ENCODE data around the gene ARHGEF2.

ARHGEF2 gene

GRCh38 chr1:155977690-155978324 lies 540 bp downstream of the ARHGEF2 start:
- peaks cover 21% of the 10 kb centered on the region for H4K20me1 ChIP-seq (ENCODE audit: control insufficient read depth, insufficient read depth, low read depth, low read length)
- no peaks in the 10 kb centered on the region for H3K27me3 ChIP-seq (ENCODE audit: control insufficient read depth, low read length)
- peak overlapping the region; percentile 81 for H3K4me3 ChIP-seq (ENCODE audit: low read length)
- H3K4me1 ChIP-seq (ENCODE audit: control insufficient read depth, low read length): peaks cover 85% of the 10 kb centered on the region
- peaks cover 20% of the 10 kb centered on the region for H3F3A ChIP-seq (ENCODE audit: control insufficient read depth, insufficient read depth)
- H3K36me3 ChIP-seq (ENCODE audit: control insufficient read depth, low read length): peaks cover 54% of the 10 kb centered on the region
- H3K4me2 ChIP-seq (ENCODE audit: low read length): peak overlapping the region; percentile 99
- H3K9me3 ChIP-seq (ENCODE audit: control insufficient read depth, insufficient read depth, low read length): no peaks in the 10 kb centered on the region
- no peaks in the 10 kb centered on the region for H3K9me2 ChIP-seq (replicated peaks; ENCODE audit: control insufficient read depth, low read length)
- TF ChIP-seq CTCF (IDR thresholded peaks at IDR 0.05; ENCODE audit: low read depth, low read length, poor library complexity, severe bottlenecking) (no peak), EZH2phosphoT487 (IDR thresholded peaks at IDR 0.05; ENCODE audit: borderline replicate concordance, low read length) (no peak)
- peaks cover 86% of the 10 kb centered on the region for H3K79me2 ChIP-seq (ENCODE audit: control insufficient read depth, low read length)
- peak overlapping the region; percentile 89 for H3K27ac ChIP-seq (ENCODE audit: low read depth, low read length)

GRCh38 chr1:155976913-155977689 lies 1.2 kb downstream of the ARHGEF2 start:
- Histone ChIP-seq H3K4me1 (ENCODE audit: control insufficient read depth, low read length) (peaks cover 85% of the 10 kb centered on the region), H3K79me2 (ENCODE audit: control insufficient read depth, low read length) (peaks cover 92% of the 10 kb centered on the region), H3K4me3 (ENCODE audit: low read length) (peak overlapping the region; percentile 81), H3K9me2 (replicated peaks; ENCODE audit: control insufficient read depth, low read length) (no peaks in the 10 kb centered on the region), H3K36me3 (ENCODE audit: control insufficient read depth, low read length) (peaks cover 57% of the 10 kb centered on the region), H3K4me2 (ENCODE audit: low read length) (peak overlapping the region; percentile 99), H3K27me3 (ENCODE audit: control insufficient read depth, low read length) (no peaks in the 10 kb centered on the region), H3F3A (ENCODE audit: control insufficient read depth, insufficient read depth) (peaks cover 20% of the 10 kb centered on the region), H3K27ac (ENCODE audit: low read depth, low read length) (peak overlapping the region; percentile 89), H4K20me1 (ENCODE audit: control insufficient read depth, insufficient read depth, low read depth, low read length) (peaks cover 21% of the 10 kb centered on the region), H3K9me3 (ENCODE audit: control insufficient read depth, insufficient read depth, low read length) (no peaks in the 10 kb centered on the region)
- TF ChIP-seq EZH2phosphoT487 (IDR thresholded peaks at IDR 0.05; ENCODE audit: borderline replicate concordance, low read length) (no peak), CTCF (IDR thresholded peaks at IDR 0.05; ENCODE audit: low read depth, low read length, poor library complexity, severe bottlenecking) (no peak)

GRCh38 chr1:155976062-155976912 lies 2.1 kb downstream of the ARHGEF2 start:
- Histone ChIP-seq H3K9me3 (ENCODE audit: control insufficient read depth, insufficient read depth, low read length) (no peaks in the 10 kb centered on the region), H3F3A (ENCODE audit: control insufficient read depth, insufficient read depth) (peaks cover 20% of the 10 kb centered on the region), H3K79me2 (ENCODE audit: control insufficient read depth, low read length) (peaks cover 95% of the 10 kb centered on the region), H4K20me1 (ENCODE audit: control insufficient read depth, insufficient read depth, low read depth, low read length) (peaks cover 21% of the 10 kb centered on the region), H3K27me3 (ENCODE audit: control insufficient read depth, low read length) (no peaks in the 10 kb centered on the region), H3K4me3 (ENCODE audit: low read length) (peak overlapping the region; percentile 81), H3K36me3 (ENCODE audit: control insufficient read depth, low read length) (peaks cover 52% of the 10 kb centered on the region), H3K9me2 (replicated peaks; ENCODE audit: control insufficient read depth, low read length) (no peaks in the 10 kb centered on the region), H3K4me2 (ENCODE audit: low read length) (peak overlapping the region; percentile 99), H3K4me1 (ENCODE audit: control insufficient read depth, low read length) (peaks cover 85% of the 10 kb centered on the region), H3K27ac (ENCODE audit: low read depth, low read length) (peak overlapping the region; percentile 89)
- TF ChIP-seq EZH2phosphoT487 (IDR thresholded peaks at IDR 0.05; ENCODE audit: borderline replicate concordance, low read length) (no peak), CTCF (IDR thresholded peaks at IDR 0.05; ENCODE audit: low read depth, low read length, poor library complexity, severe bottlenecking) (no peak)
